ENCODE data around the gene ST8SIA6. TPM values are rescaled to one million over a fixed set of nuclear protein-coding genes. Genes with fewer than 3 reads are reported as not detected.

The ST8SIA6 gene
- total and polyA plus RNA-seq, 9 of the 15 experiments (the other 6 are each of a cell fraction or from before 2014, with no cell fraction given), result 0.69 to 6.7 (median 5.0) TPM

DNA sequence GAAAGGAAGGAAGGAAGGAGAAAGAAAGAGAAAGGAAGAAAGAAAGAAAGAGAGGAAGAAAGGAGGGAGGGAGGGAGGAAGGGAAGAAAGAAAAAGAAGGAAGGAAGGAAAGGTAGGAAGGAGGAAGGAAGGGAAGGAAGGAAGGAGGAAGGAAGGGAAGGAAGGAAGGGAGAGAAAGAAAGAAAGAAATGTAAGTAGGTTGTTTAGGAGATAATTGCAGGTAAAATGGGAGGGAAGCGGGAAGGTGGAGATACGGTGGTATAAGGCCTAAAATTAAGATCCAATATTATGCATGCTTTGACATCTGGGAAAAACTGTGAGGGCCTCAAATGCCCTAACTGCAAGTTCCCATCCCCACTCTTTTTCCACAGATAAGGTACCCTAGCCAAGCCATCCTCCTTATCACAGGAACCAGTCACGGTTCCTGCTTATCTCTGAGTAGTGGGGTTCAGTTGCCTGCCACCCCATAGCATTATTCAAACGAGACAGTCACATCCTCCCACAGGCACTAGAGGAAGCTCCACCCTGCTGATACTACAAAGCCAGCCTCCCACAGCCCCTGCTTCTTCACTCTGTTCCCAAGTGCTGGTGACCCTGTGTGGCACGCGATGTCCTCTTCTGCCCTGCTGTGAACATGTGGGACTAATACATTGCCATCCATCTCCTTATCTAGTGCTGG is 28.7 kb downstream of the ST8SIA6 start (continued):
- TF ChIP-seq REST (IDR thresholded peaks at IDR 0.05; ENCODE audit: borderline replicate concordance), result 0 out of 2 replicates have a peak, but pooled peaks have one; percentile 30
- no peak for TF ChIP-seq REST (CRISPR knock-in tag; IDR thresholded peaks at IDR 0.05; ENCODE audit: low read depth)
- no peak for TF ChIP-seq HOMEZ (CRISPR knock-in tag; IDR thresholded peaks at IDR 0.05)
- TF ChIP-seq ZNF174 (CRISPR knock-in tag; IDR thresholded peaks at IDR 0.05), result no peak
- no peak for TF ChIP-seq EGR1 (conservative IDR thresholded peaks at IDR 0.05)
- no peak; the same call in 1 of the 2 replicates for TF ChIP-seq ZNF584 (CRISPR knock-in tag; IDR thresholded peaks at IDR 0.05; ENCODE audit: low read depth)
- TF ChIP-seq ZNF408 (CRISPR knock-in tag; IDR thresholded peaks at IDR 0.05; ENCODE audit: low read depth), result no peak
- no peak for TF ChIP-seq SREBF1 (IDR thresholded peaks at IDR 0.05; ENCODE audit: borderline replicate concordance, low read depth, low read length)
- no peak; the same call in 1 of the 2 replicates for TF ChIP-seq BACH1 (tag; IDR thresholded peaks at IDR 0.05)
- TF ChIP-seq FOXA1 (IDR thresholded peaks at IDR 0.05; ENCODE audit: borderline replicate concordance), result no peak
- no peak for TF ChIP-seq ZNF695 (CRISPR knock-in tag; IDR thresholded peaks at IDR 0.05)
- TF ChIP-seq, protein P1, sequence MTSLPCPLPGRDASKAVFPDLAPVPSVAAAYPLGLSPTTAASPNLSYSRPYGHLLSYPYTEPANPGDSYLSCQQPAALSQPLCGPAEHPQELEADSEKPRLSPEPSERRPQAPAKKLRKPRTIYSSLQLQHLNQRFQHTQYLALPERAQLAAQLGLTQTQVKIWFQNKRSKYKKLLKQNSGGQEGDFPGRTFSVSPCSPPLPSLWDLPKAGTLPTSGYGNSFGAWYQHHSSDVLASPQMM (CRISPR knock-in tag; IDR thresholded peaks at IDR 0.05), result no peak
- TF ChIP-seq TRIM28 (IDR thresholded peaks at IDR 0.05), result peak; percentile 65
- no peak for TF ChIP-seq ZNF165 (CRISPR knock-in tag; IDR thresholded peaks at IDR 0.05; ENCODE audit: borderline replicate concordance)
- peak; percentile 5; the same call in 1 of the 2 replicates for TF ChIP-seq ZNF76 (CRISPR knock-in tag; IDR thresholded peaks at IDR 0.05; ENCODE audit: borderline replicate concordance)
- no peak for TF ChIP-seq SLC30A9 (CRISPR knock-in tag; IDR thresholded peaks at IDR 0.05)
- TF ChIP-seq TEAD1 (CRISPR knock-in tag; IDR thresholded peaks at IDR 0.05), result peak in 1 of 2 experiments; percentile 91; a peak in 2 of 4 replicates

Measured in K562 (cell line).